Panc1 (cell line): Measurements from ENCODE around the gene UNC13C.

ENCODE experiments used
- CTCF ChIP-seq: fragments of 450-650 bp; IDR thresholded peaks from 2 replicates; pipeline ENCODE4 v1.5.1; 2017; ENCODE audit warnings: mild to moderate bottlenecking
- REST ChIP-seq, 2 experiments: IDR thresholded peaks; 2 replicates each; pipeline ENCODE4 v1.6.1; 2011 to 2012; ENCODE audit warnings: low read depth in 2 of 2, control low read depth in 1 of 2, low read length in 1 of 2, mild to moderate bottlenecking in 1 of 2, moderate library complexity in 1 of 2; ENCODE audit not compliant: insufficient read depth in 1 of 2
- SIN3A ChIP-seq: IDR thresholded peaks from 2 replicates; pipeline ENCODE4 v1.6.1; 2012; ENCODE audit warnings: low read depth, mild to moderate bottlenecking, low read length, moderate library complexity, borderline replicate concordance; ENCODE audit not compliant: insufficient read depth
- TCF7L2 ChIP-seq: IDR thresholded peaks from 2 replicates; pipeline ENCODE4 v1.6.1; 2011; ENCODE audit warnings: mild to moderate bottlenecking, low read depth, low read length, inconsistent platforms

GRCh38 chr15:54620916-54621315, 642.7 kb downstream of the UNC13C start:
- TF ChIP-seq CTCF (no peak), REST (IDR thresholded peaks at IDR 0.05; ENCODE audit: insufficient read depth in 1 of 2, low read depth in 2 of 2, low read length in 1 of 2) (no peak), SIN3A (no peak), TCF7L2 (no peak)
